GM23338 (cell line): ENCODE data around the gene DNAH9. TPM values are rescaled to one million over a fixed set of nuclear protein-coding genes. Genes with fewer than 3 reads are reported as not detected.

Experiments used
- ATAC-seq: fragments of 200-7000 bp; cut with Tn5 transposase; 3 replicates; pipeline ENCODE4 v1.9.1; 2020
- DNase-seq: peaks from one replicate; pipeline ENCODE4 v3.0.0-alpha.2; 2015; ENCODE audit warnings: low spot score
- H2AFZ ChIP-seq: fragments of 200-600 bp; sonication (generic); 2 replicates; pipeline ENCODE4 v1.8.0; 2016; ENCODE audit warnings: antibody characterized with exemption, mild to moderate bottlenecking, moderate library complexity
- H3F3A ChIP-seq: fragments of 200-600 bp; sonication (generic); replicated peaks from 2 replicates; pipeline ENCODE4 v1.8.0; 2017; ENCODE audit warnings: antibody characterized with exemption, mixed run types, low read depth
- H3K27ac ChIP-seq: fragments of 200-600 bp; sonication (generic); 2 replicates; pipeline ENCODE4 v1.6.1; 2016; ENCODE audit warnings: low read depth
- H3K27me3 ChIP-seq: fragments of 200-600 bp; sonication (generic); 2 replicates; pipeline ENCODE4 v1.8.0; 2016; ENCODE audit warnings: mild to moderate bottlenecking, mixed run types, moderate library complexity; ENCODE audit not compliant: insufficient read depth
- H3K36me3 ChIP-seq: fragments of 200-600 bp; sonication (generic); 2 replicates; pipeline ENCODE4 v1.8.0; 2016; ENCODE audit warnings: mild to moderate bottlenecking; ENCODE audit not compliant: insufficient read depth
- H3K4me1 ChIP-seq: fragments of 200-600 bp; sonication (generic); 2 replicates; pipeline ENCODE4 v1.8.0; 2016; ENCODE audit warnings: mild to moderate bottlenecking, moderate library complexity; ENCODE audit not compliant: insufficient read depth
- H3K4me2 ChIP-seq: fragments of 200-600 bp; sonication (generic); 2 replicates; pipeline ENCODE4 v1.7.1; 2017; ENCODE audit warnings: mixed run types
- H3K4me3 ChIP-seq: fragments of 200-600 bp; sonication (generic); 2 replicates; pipeline ENCODE4 v1.6.1; 2016; ENCODE audit warnings: mixed run types
- H3K79me2 ChIP-seq: fragments of 200-600 bp; sonication (generic); replicated peaks from 2 replicates; pipeline ENCODE4 v1.8.0; 2017; ENCODE audit warnings: mild to moderate bottlenecking; ENCODE audit not compliant: insufficient read depth
- H3K9me2 ChIP-seq: fragments of 200-600 bp; sonication (generic); 2 replicates; pipeline ENCODE4 v1.8.0; 2017; ENCODE audit not compliant: insufficient read depth
- H4K20me1 ChIP-seq: fragments of 200-600 bp; sonication (generic); replicated peaks from 2 replicates; pipeline ENCODE4 v1.8.0; 2017; ENCODE audit warnings: mild to moderate bottlenecking; ENCODE audit not compliant: insufficient read depth
- H3K27ac Mint-ChIP-seq: 2 replicates; pipeline ENCODE4 v1.8.0; 2020; ENCODE audit warnings: inconsistent platforms, mild to moderate bottlenecking, moderate library complexity, mixed read lengths
- H3K27me3 Mint-ChIP-seq: 3 replicates; pipeline ENCODE4 v1.8.0; 2022; ENCODE audit warnings: low read depth, mild to moderate bottlenecking, moderate library complexity, mixed read lengths, inconsistent platforms; ENCODE audit not compliant: insufficient read depth, poor library complexity
- H3K36me3 Mint-ChIP-seq: 3 replicates; pipeline ENCODE4 v1.8.0; 2021; ENCODE audit warnings: low read depth, mild to moderate bottlenecking, inconsistent platforms, moderate library complexity, mixed read lengths
- H3K4me1 Mint-ChIP-seq: 3 replicates; pipeline ENCODE4 v1.8.0; 2020; ENCODE audit warnings: mild to moderate bottlenecking, inconsistent platforms, mixed read lengths
- H3K4me3 Mint-ChIP-seq: 3 replicates; pipeline ENCODE4 v1.8.0; 2021; ENCODE audit warnings: moderate library complexity, mild to moderate bottlenecking, inconsistent platforms, mixed read lengths
- H3K9me3 Mint-ChIP-seq: 3 replicates; pipeline ENCODE4 v1.8.0; 2020; ENCODE audit warnings: moderate library complexity, mild to moderate bottlenecking, inconsistent platforms, mixed read lengths
- CREB1 ChIP-seq: fragments of 250-450 bp; sonication (Bioruptor Pico); IDR thresholded peaks from 2 replicates; pipeline ENCODE4 v1.5.0; 2020; ENCODE audit warnings: low read depth, mild to moderate bottlenecking, moderate library complexity
- CTCF ChIP-seq, 2 experiments: fragments of 200-600 bp in 1 of 2; sonication (generic) in 1 of 2; conservative IDR thresholded peaks; 2 replicates each; pipeline versions ENCODE4 v1.5.1 to v1.6.1; 2016 to 2017; ENCODE audit warnings: antibody characterized with exemption in 2 of 2, low read depth in 2 of 2, mild to moderate bottlenecking in 2 of 2, moderate library complexity in 1 of 2
- JUNB ChIP-seq: IDR thresholded peaks from one replicate; pipeline ENCODE4 v1.6.1; 2016; ENCODE audit warnings: antibody characterized with exemption; ENCODE audit not compliant: unreplicated experiment
- POLR2AphosphoS5 ChIP-seq: IDR thresholded peaks from 2 replicates; pipeline ENCODE4 v1.6.1; 2016; ENCODE audit warnings: antibody characterized with exemption, low read depth
- STAT1 ChIP-seq: IDR thresholded peaks from one replicate; pipeline ENCODE4 v1.6.1; 2016; ENCODE audit warnings: antibody characterized with exemption; ENCODE audit not compliant: unreplicated experiment
- ZNF114 ChIP-seq: fragments of 250-450 bp; sonication (Bioruptor Pico); IDR thresholded peaks from 2 replicates; pipeline ENCODE4 v1.5.0; 2020; ENCODE audit warnings: mild to moderate bottlenecking, moderate library complexity
- ZNF331 ChIP-seq: fragments of 250-450 bp; sonication (Bioruptor Pico); IDR thresholded peaks from 2 replicates; pipeline ENCODE4 v1.5.0; 2020; ENCODE audit warnings: low read depth, mild to moderate bottlenecking, moderate library complexity
- ZNF462 ChIP-seq: fragments of 250-450 bp; sonication (Bioruptor Pico); IDR thresholded peaks from 2 replicates; pipeline ENCODE4 v1.5.0; 2020; ENCODE audit warnings: mild to moderate bottlenecking, moderate library complexity
- polyA plus RNA-seq: library from polyadenylated mRNA; unstranded; fragments of >200 nt; fragmentation: Nextera tagmentation; extraction: Ambion mirVana; gene quantifications from 2 replicates; pipeline ENCODE4 v1.2.1, GENCODE V29; 2016
- total RNA-seq: library from RNA; depleted of rRNA; stranded (reverse); fragments of >200 nt; shearing (Covaris generic); gene quantifications from 2 replicates; pipeline ENCODE4 v1.2.3, GENCODE V29; 2014
- TF ChIP-seq, protein P1 (sequence below): IDR thresholded peaks from 2 replicates; pipeline ENCODE4 v1.6.1; 2016; ENCODE audit warnings: antibody characterized with exemption

Gene DNAH9
- total and polyA plus RNA-seq, 2 experiments from 2014 or later = not detected

GRCh38 chr17:11712456-11712855 is 114.2 kb downstream of the DNAH9 start (continued):
- no peak for TF ChIP-seq ZNF462 (CRISPR knock-in tag)
- TF ChIP-seq, protein P1, sequence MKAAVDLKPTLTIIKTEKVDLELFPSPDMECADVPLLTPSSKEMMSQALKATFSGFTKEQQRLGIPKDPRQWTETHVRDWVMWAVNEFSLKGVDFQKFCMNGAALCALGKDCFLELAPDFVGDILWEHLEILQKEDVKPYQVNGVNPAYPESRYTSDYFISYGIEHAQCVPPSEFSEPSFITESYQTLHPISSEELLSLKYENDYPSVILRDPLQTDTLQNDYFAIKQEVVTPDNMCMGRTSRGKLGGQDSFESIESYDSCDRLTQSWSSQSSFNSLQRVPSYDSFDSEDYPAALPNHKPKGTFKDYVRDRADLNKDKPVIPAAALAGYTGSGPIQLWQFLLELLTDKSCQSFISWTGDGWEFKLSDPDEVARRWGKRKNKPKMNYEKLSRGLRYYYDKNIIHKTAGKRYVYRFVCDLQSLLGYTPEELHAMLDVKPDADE = no peak

DNA sequence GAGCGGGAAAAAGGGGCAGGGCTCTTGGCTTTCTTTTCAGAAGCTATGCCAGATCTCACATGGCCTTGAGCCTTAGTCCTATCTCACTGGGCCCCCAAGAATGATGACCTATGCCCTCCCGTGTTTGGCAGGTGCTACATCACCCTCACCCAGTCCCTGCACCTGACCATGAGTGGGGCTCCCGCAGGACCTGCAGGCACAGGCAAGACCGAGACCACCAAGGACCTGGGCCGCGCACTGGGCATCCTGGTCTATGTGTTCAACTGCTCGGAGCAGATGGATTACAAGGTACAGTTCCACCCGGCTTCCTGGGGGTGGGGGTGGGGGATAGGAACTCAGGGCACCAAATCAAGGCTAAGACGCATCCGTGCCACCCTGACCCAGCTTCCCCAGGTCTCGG is 120.9 kb downstream of the DNAH9 start:
- Histone ChIP-seq H3K36me3 (no peaks in the 10 kb centered on the region; the same call in none of the 2 replicates), H3K9me2 (no peaks in the 10 kb centered on the region), H3K4me3 (no peak overlapping the region), H2AFZ (no peak overlapping the region), H3K4me1 (no peaks in the 10 kb centered on the region), H3K27ac (no peak overlapping the region), H4K20me1 (no peaks in the 10 kb centered on the region), H3F3A (no peaks in the 10 kb centered on the region), H3K4me2 (no peak overlapping the region), H3K79me2 (no peaks in the 10 kb centered on the region), H3K27me3 (no peaks in the 10 kb centered on the region)
- DNase-seq (no peak), ATAC-seq (no peak)
- Mint-ChIP-seq H3K27me3 (peaks cover 2% of the 10 kb centered on the region), H3K27ac (no peak overlapping the region), H3K4me3 (no peak overlapping the region), H3K9me3 (peaks cover 95% of the 10 kb centered on the region), H3K4me1 (no peaks in the 10 kb centered on the region), H3K36me3 (peaks cover 45% of the 10 kb centered on the region)
- TF ChIP-seq STAT1 (no peak), POLR2AphosphoS5 (no peak), ZNF331 (CRISPR knock-in tag) (no peak), ZNF114 (CRISPR knock-in tag) (no peak), JUNB (no peak), CREB1 (CRISPR knock-in tag) (no peak), CTCF (conservative IDR thresholded peaks at IDR 0.05; ENCODE audit: low read depth in 2 of 2) (no peak)
- TF ChIP-seq, protein P1 = no peak
